ENCODE measurements around the gene JAK1.
A peak's percentile ranks its signal among the peaks of the same experiment; 100 is the strongest.

Gene JAK1

GRCh38 chr1:64956733-64957441 lies 9.5 kb downstream of the JAK1 start:
- H3K4me3 ChIP-seq (ENCODE audit: low read length): no peak overlapping the region
- TF ChIP-seq, protein P1, sequence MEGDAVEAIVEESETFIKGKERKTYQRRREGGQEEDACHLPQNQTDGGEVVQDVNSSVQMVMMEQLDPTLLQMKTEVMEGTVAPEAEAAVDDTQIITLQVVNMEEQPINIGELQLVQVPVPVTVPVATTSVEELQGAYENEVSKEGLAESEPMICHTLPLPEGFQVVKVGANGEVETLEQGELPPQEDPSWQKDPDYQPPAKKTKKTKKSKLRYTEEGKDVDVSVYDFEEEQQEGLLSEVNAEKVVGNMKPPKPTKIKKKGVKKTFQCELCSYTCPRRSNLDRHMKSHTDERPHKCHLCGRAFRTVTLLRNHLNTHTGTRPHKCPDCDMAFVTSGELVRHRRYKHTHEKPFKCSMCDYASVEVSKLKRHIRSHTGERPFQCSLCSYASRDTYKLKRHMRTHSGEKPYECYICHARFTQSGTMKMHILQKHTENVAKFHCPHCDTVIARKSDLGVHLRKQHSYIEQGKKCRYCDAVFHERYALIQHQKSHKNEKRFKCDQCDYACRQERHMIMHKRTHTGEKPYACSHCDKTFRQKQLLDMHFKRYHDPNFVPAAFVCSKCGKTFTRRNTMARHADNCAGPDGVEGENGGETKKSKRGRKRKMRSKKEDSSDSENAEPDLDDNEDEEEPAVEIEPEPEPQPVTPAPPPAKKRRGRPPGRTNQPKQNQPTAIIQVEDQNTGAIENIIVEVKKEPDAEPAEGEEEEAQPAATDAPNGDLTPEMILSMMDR (conservative IDR thresholded peaks at IDR 0.05; ENCODE audit: low read length): no peak
- no peak for DNase-seq (ENCODE audit: low read depth)

- DNase-seq (ENCODE audit: low read depth): peak; percentile 33
- H3K4me3 ChIP-seq (ENCODE audit: low read length): no peak overlapping the region
- TF ChIP-seq, protein P1 (conservative IDR thresholded peaks at IDR 0.05; ENCODE audit: low read length): no peak
These were observed 10.2 kb downstream of the JAK1 start for GRCh38 chr1:64956010-64956640.

GRCh38 chr1:64955097-64956009 lies 11.0 kb downstream of the JAK1 start:
- TF ChIP-seq, protein P1 (conservative IDR thresholded peaks at IDR 0.05; ENCODE audit: low read length): no peak

DNA sequence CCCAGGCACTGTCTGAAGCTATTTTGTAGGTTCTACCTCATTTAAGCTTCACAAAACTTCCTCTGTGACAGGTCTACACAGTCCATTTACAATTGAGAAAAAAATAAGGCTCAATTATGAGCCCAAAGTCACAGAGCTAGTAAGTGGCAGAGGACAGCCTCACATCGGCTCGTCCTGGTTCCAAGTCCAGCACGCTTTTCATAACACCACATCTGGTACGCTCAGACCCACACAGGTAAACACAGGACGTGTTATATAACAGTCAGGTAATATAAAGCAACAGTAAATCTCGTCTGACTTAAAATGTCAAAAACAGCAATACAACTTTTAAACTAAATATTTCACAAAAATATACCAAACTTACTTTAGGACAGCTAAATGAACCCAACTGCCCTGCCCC lies 13.1 kb downstream of the JAK1 start:
- DNase-seq (ENCODE audit: low read depth): no peak
- TF ChIP-seq, protein P1 (conservative IDR thresholded peaks at IDR 0.05; ENCODE audit: low read length): no peak
- no peak overlapping the region for H3K4me3 ChIP-seq (ENCODE audit: low read length)

More at GRCh38 chr1:64955097-64956009, 11.0 kb downstream of the JAK1 start:
- DNase-seq (ENCODE audit: low read depth): no peak
- no peak overlapping the region for H3K4me3 ChIP-seq (ENCODE audit: low read length)

DNA sequence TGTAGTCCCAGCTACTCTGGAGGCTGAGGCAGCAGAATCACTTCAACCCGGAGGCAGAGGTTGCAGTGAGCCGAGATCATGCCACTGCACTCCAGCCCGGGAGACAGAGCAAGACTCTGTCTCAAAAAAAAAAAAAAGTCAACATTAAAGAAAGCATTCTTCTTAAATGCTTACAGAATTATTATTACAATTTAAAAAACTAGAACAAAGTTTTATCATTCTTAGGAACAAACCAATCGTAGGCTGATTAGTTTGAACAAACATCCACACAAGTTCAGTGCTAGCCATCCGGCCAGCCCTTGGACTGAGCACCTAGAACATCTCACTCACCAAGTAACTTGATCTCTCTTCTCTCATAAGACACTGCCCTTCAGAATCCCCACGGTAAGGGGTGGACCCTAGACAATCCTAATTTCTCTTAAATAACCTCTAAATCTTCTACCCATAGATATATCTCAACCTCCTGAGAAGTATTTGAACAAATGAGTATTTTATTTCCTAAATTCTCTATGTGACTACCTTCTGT lies 16.0 kb downstream of the JAK1 start:
- no peak overlapping the region for H3K4me3 ChIP-seq (ENCODE audit: low read length)
- no peak for DNase-seq (ENCODE audit: low read depth)

More for the DNA sequence above, 16.0 kb downstream of the JAK1 start:
- TF ChIP-seq, protein P1 (conservative IDR thresholded peaks at IDR 0.05; ENCODE audit: low read length): no peak

Measured in AG10803 (cell line).